Body of pancreas (tissue), 4 donors: ENCODE results near the gene LRP1-AS.

Source experiments
- CTCF ChIP-seq, 7 experiments: fragments of 450-650 bp in 4 of 7; fragments of 200-600 bp in 3 of 7; sonication (generic) in 3 of 7; IDR thresholded peaks; one replicate each; pipeline ENCODE4 v1.5.1; 2016 to 2019; ENCODE audit warnings: antibody characterized with exemption in 7 of 7
- POLR2A ChIP-seq, 3 donors: fragments of 450-650 bp; IDR thresholded peaks; one replicate each; pipeline ENCODE4 v1.6.1; 2016; ENCODE audit warnings: antibody characterized with exemption in 3 of 3, mild to moderate bottlenecking in 2 of 3

DNA sequence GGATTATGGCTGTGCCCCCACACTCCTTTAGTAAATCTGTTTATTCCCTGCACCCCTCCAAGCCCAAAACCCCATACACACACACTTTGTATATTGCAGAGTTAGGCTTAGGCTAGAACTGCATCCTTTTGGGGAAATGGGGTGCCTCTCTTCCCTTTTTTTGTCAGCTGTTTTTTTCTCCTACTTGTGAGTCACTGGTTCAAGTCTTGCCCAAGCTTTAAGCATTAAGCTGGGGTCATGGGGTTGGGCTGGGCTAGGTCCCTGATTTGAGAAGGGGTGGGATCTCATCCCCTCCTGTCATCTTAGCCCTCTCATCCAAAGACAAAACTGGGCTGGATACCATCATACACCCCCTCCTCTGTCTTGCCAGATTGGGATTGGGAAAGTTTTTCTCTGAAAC, 17.5 kb downstream of the LRP1-AS start:
- TF ChIP-seq CTCF (IDR thresholded peaks at IDR 0.05) (no peak), POLR2A (IDR thresholded peaks at IDR 0.05) (peak in 1 of 3 donors; percentile 19)
